ENCODE results near the gene NFIB. TPM values are rescaled to one million over a fixed set of nuclear protein-coding genes. Genes with fewer than 3 reads are reported as not detected.

Gene NFIB
- total and polyA plus RNA-seq, 8 donors: 6.7 to 624 (median 71.4) TPM

GRCh38 chr9:14214693-14215092 lies 99.2 kb downstream of the NFIB start:
- peak overlapping the region in 2 of 5 donors; percentile 80 to 86 for H3K27ac ChIP-seq
- no peak for DNase-seq
- no peak overlapping the region for H3K4me3 ChIP-seq
- H3K27me3 ChIP-seq: no peaks in the 10 kb centered on the region
- intact Hi-C loops (cut with DNase I; ENCODE audit: low total_unique reads): no loop called here
- H3K36me3 ChIP-seq: no peaks in the 10 kb centered on the region
- no peaks in the 10 kb centered on the region for H3K9me3 ChIP-seq
- TF ChIP-seq EP300 (IDR thresholded peaks at IDR 0.05) (no peak), POLR2A (IDR thresholded peaks at IDR 0.05) (no peak), POLR2AphosphoS5 (IDR thresholded peaks at IDR 0.05) (no peak), CTCF (IDR thresholded peaks at IDR 0.05) (no peak)
- 67 to 86% (median 82%) methylated on average over 2 of the region's 2 CpGs for WGBS, 5 donors
- peaks cover 15 to 99% (median 51%) of the 10 kb centered on the region in 4 donors for H3K4me1 ChIP-seq

GRCh38 chr9:14214065-14214684 lies 99.8 kb downstream of the NFIB start:
- H3K4me1 ChIP-seq: peaks cover 12 to 99% (median 51%) of the 10 kb centered on the region in 4 donors
- TF ChIP-seq EP300 (IDR thresholded peaks at IDR 0.05) (no peak), CTCF (IDR thresholded peaks at IDR 0.05) (no peak), POLR2AphosphoS5 (IDR thresholded peaks at IDR 0.05) (no peak), POLR2A (IDR thresholded peaks at IDR 0.05) (no peak)
- WGBS, 5 donors: 73 to 87% (median 85%) methylated on average over 3 of the region's 3 CpGs
- no peak for DNase-seq
- H3K27me3 ChIP-seq: no peaks in the 10 kb centered on the region
- peak overlapping the region; percentile 34 to 86 (median 62) for H3K27ac ChIP-seq
- H3K9me3 ChIP-seq: no peaks in the 10 kb centered on the region
- no peak overlapping the region for H3K4me3 ChIP-seq
- intact Hi-C loops (cut with DNase I; ENCODE audit: low total_unique reads): no loop called here
- no peaks in the 10 kb centered on the region for H3K36me3 ChIP-seq

GRCh38 chr9:14213504-14213903 lies 100.4 kb downstream of the NFIB start:
- H3K4me3 ChIP-seq: no peak overlapping the region
- H3K9me3 ChIP-seq: no peaks in the 10 kb centered on the region
- DNase-seq: no peak
- no peaks in the 10 kb centered on the region for H3K36me3 ChIP-seq
- H3K27ac ChIP-seq: peak overlapping the region; percentile 54 to 86 (median 75)
- no peaks in the 10 kb centered on the region for H3K27me3 ChIP-seq
- WGBS, 5 donors: 60 to 79% (median 70%) methylated on average over 2 of the region's 2 CpGs
- peaks cover 12 to 97% (median 48%) of the 10 kb centered on the region in 4 donors for H3K4me1 ChIP-seq
- intact Hi-C loops (cut with DNase I; ENCODE audit: low total_unique reads): no loop called here
- TF ChIP-seq POLR2AphosphoS5 (IDR thresholded peaks at IDR 0.05) (no peak), EP300 (IDR thresholded peaks at IDR 0.05) (no peak), CTCF (IDR thresholded peaks at IDR 0.05) (no peak), POLR2A (IDR thresholded peaks at IDR 0.05) (no peak)

- 35 to 64% (median 54%) methylated on average over 5 of the region's 5 CpGs for WGBS, 5 donors
These were observed 101.1 kb downstream of the NFIB start for GRCh38 chr9:14212697-14213420.

More at GRCh38 chr9:14212697-14213420, 101.1 kb downstream of the NFIB start:
- no peaks in the 10 kb centered on the region for H3K36me3 ChIP-seq
- DNase-seq: no peak
- H3K4me1 ChIP-seq: peaks cover 12 to 90% (median 42%) of the 10 kb centered on the region in 4 donors
- no peaks in the 10 kb centered on the region for H3K9me3 ChIP-seq
- no peak overlapping the region for H3K4me3 ChIP-seq
- H3K27me3 ChIP-seq: no peaks in the 10 kb centered on the region
- TF ChIP-seq CTCF (IDR thresholded peaks at IDR 0.05) (no peak), EP300 (IDR thresholded peaks at IDR 0.05) (no peak), POLR2A (IDR thresholded peaks at IDR 0.05) (no peak), POLR2AphosphoS5 (IDR thresholded peaks at IDR 0.05) (no peak)
- H3K27ac ChIP-seq: peak overlapping the region; percentile 54 to 86 (median 75)
- intact Hi-C loops (cut with DNase I; ENCODE audit: low total_unique reads): no loop called here

Data from stomach (tissue), 9 donors.